ENCODE measurements around the gene SSBP1.

Gene SSBP1

DNA sequence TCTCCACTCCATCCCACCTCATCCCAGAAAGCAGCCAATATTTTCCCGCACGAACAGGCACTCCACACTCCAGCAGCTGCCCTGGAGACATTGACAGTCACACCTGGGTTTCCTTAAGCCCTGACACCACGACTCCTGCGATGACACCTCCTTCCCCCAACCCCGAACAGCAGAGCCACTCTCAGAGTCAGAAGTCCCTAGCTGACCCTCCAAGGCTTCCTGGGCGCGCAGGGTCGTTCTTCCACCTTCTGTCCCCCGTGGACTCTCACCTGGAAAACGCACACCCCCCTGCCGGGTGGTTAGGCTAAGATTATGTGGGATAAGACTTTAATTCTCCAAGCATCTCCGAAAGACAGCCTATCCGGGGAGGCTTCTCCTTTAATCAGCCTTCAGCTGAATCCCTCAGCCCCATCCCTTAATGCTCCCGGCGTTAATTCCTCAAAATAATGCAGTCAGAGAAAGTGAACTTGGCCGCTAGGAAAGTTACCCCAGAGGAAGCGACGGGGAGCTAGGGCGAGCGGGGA lies 37.2 kb upstream of the SSBP1 start:
- peak overlapping the region; percentile 75 for H3K4me3 ChIP-seq (ENCODE audit: low read depth, low read length)
- H3K9ac ChIP-seq (ENCODE audit: low read depth, low read length) = no peak overlapping the region
- H3K9me3 ChIP-seq (ENCODE audit: control insufficient read depth, insufficient read depth, low read length) = no peaks in the 10 kb centered on the region
- H3K36me3 ChIP-seq (ENCODE audit: control insufficient read depth, insufficient read depth, low read length) = no peaks in the 10 kb centered on the region
- peaks cover 2% of the 10 kb centered on the region for H3K4me1 ChIP-seq (ENCODE audit: control insufficient read depth, insufficient read depth, low read length)
- peaks cover 22% of the 10 kb centered on the region for H3K27me3 ChIP-seq (ENCODE audit: control insufficient read depth, insufficient read depth, low read length)

- no peaks in the 10 kb centered on the region for H3K9me3 ChIP-seq (ENCODE audit: control insufficient read depth, insufficient read depth, low read length)
- H3K9ac ChIP-seq (ENCODE audit: low read depth, low read length) = no peak overlapping the region
- peaks cover 22% of the 10 kb centered on the region for H3K27me3 ChIP-seq (ENCODE audit: control insufficient read depth, insufficient read depth, low read length)
- H3K4me3 ChIP-seq (ENCODE audit: low read depth, low read length) = peak overlapping the region; percentile 68
- H3K4me1 ChIP-seq (ENCODE audit: control insufficient read depth, insufficient read depth, low read length) = peaks cover 2% of the 10 kb centered on the region
- H3K36me3 ChIP-seq (ENCODE audit: control insufficient read depth, insufficient read depth, low read length) = no peaks in the 10 kb centered on the region
Measured at GRCh38 chr7:141701489-141702046, 36.6 kb upstream of the SSBP1 start.

DNA sequence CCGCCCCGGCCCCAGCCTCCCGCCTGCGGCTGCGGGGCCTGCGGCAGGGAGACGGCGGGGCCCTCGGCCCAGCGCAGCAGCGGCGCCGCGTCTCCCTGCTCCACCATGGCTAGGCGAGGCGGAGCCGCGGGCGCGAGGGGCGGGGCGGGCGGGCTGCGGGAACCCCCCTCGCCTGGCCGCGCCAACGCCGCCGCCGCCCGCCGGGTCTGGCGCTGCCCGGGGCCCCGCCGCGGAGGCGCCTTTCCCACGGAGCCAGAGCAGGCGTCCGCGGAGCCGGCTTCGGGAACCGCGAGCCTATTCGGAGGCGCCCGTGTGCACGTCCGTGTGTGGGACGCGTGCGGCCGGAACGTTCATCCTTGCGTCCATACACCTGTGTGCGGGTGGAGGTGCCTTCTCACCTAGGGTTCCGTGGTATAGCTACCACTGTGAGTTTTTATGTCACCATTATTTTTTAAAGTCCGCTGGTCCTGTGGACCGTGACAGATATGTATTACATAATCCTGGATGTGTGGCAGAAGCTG lies 36.1 kb upstream of the SSBP1 start, which contains the start of gene DENND11:
TSS of gene DENND11 (minus strand) at position 120 of the 521 bp plus-strand sequence. CDS start at position 107, 13 bp downstream.
- H3K9ac ChIP-seq (ENCODE audit: low read depth, low read length) = no peak within 1 kb of the TSS
- H3K4me3 ChIP-seq (ENCODE audit: low read depth, low read length) = peak within 1 kb of the TSS; percentile 75
- H3K4me1 ChIP-seq (ENCODE audit: control insufficient read depth, insufficient read depth, low read length) = peaks cover 2% of the 10 kb centered on the region

GRCh38 chr7:141702892-141703291 lies 35.3 kb upstream of the SSBP1 start:
- Histone ChIP-seq H3K36me3 (ENCODE audit: control insufficient read depth, insufficient read depth, low read length) (no peaks in the 10 kb centered on the region), H3K4me1 (ENCODE audit: control insufficient read depth, insufficient read depth, low read length) (peaks cover 2% of the 10 kb centered on the region), H3K4me3 (ENCODE audit: low read depth, low read length) (peak overlapping the region; percentile 75), H3K27me3 (ENCODE audit: control insufficient read depth, insufficient read depth, low read length) (peaks cover 22% of the 10 kb centered on the region), H3K9me3 (ENCODE audit: control insufficient read depth, insufficient read depth, low read length) (no peaks in the 10 kb centered on the region), H3K9ac (ENCODE audit: low read depth, low read length) (no peak overlapping the region)

More for the DNA sequence above, 36.1 kb upstream of the SSBP1 start, which contains the start of gene DENND11:
- Histone ChIP-seq H3K27me3 (ENCODE audit: control insufficient read depth, insufficient read depth, low read length) (peaks cover 22% of the 10 kb centered on the region), H3K36me3 (ENCODE audit: control insufficient read depth, insufficient read depth, low read length) (no peaks in the 10 kb centered on the region), H3K9me3 (ENCODE audit: control insufficient read depth, insufficient read depth, low read length) (no peaks in the 10 kb centered on the region)

- H3K9me3 ChIP-seq (ENCODE audit: control insufficient read depth, insufficient read depth, low read length) = no peaks in the 10 kb centered on the region
- H3K4me1 ChIP-seq (ENCODE audit: control insufficient read depth, insufficient read depth, low read length) = peaks cover 2% of the 10 kb centered on the region
- peaks cover 22% of the 10 kb centered on the region for H3K27me3 ChIP-seq (ENCODE audit: control insufficient read depth, insufficient read depth, low read length)
- no peaks in the 10 kb centered on the region for H3K36me3 ChIP-seq (ENCODE audit: control insufficient read depth, insufficient read depth, low read length)
- no peak overlapping the region for H3K9ac ChIP-seq (ENCODE audit: low read depth, low read length)
- H3K4me3 ChIP-seq (ENCODE audit: low read depth, low read length) = no peak overlapping the region
Measured at GRCh38 chr7:141704112-141704511, 34.0 kb upstream of the SSBP1 start.

- H3K4me1 ChIP-seq (ENCODE audit: control insufficient read depth, insufficient read depth, low read length) = peaks cover 2% of the 10 kb centered on the region
- no peaks in the 10 kb centered on the region for H3K9me3 ChIP-seq (ENCODE audit: control insufficient read depth, insufficient read depth, low read length)
- no peaks in the 10 kb centered on the region for H3K36me3 ChIP-seq (ENCODE audit: control insufficient read depth, insufficient read depth, low read length)
- no peak overlapping the region for H3K9ac ChIP-seq (ENCODE audit: low read depth, low read length)
- H3K4me3 ChIP-seq (ENCODE audit: low read depth, low read length) = no peak overlapping the region
- peaks cover 22% of the 10 kb centered on the region for H3K27me3 ChIP-seq (ENCODE audit: control insufficient read depth, insufficient read depth, low read length)
Measured at GRCh38 chr7:141704741-141705140, 33.4 kb upstream of the SSBP1 start.

- H3K9ac ChIP-seq (ENCODE audit: low read depth, low read length) = no peak overlapping the region
- H3K4me3 ChIP-seq (ENCODE audit: low read depth, low read length) = no peak overlapping the region
- H3K4me1 ChIP-seq (ENCODE audit: control insufficient read depth, insufficient read depth, low read length) = peaks cover 8% of the 10 kb centered on the region
- H3K27me3 ChIP-seq (ENCODE audit: control insufficient read depth, insufficient read depth, low read length) = peaks cover 17% of the 10 kb centered on the region
- no peaks in the 10 kb centered on the region for H3K9me3 ChIP-seq (ENCODE audit: control insufficient read depth, insufficient read depth, low read length)
- H3K36me3 ChIP-seq (ENCODE audit: control insufficient read depth, insufficient read depth, low read length) = no peaks in the 10 kb centered on the region
Measured at GRCh38 chr7:141706239-141707064, 31.7 kb upstream of the SSBP1 start.

- no peaks in the 10 kb centered on the region for H3K9me3 ChIP-seq (ENCODE audit: control insufficient read depth, insufficient read depth, low read length)
- no peak within 1 kb of the TSS for H3K4me3 ChIP-seq (ENCODE audit: low read depth, low read length)
- H3K9ac ChIP-seq (ENCODE audit: low read depth, low read length) = no peak within 1 kb of the TSS
- H3K36me3 ChIP-seq (ENCODE audit: control insufficient read depth, insufficient read depth, low read length) = no peaks in the 10 kb centered on the region
- peaks cover 6% of the 10 kb centered on the region for H3K27me3 ChIP-seq (ENCODE audit: control insufficient read depth, insufficient read depth, low read length)
- H3K4me1 ChIP-seq (ENCODE audit: control insufficient read depth, insufficient read depth, low read length) = peaks cover 8% of the 10 kb centered on the region
Measured at GRCh38 chr7:141708351-141708750, 29.8 kb upstream of the SSBP1 start, which contains the start of gene WEE2. WEE2 (plus strand) TSS chr7:141708353; CDS start chr7:141708759, 406 bp downstream.

DNA sequence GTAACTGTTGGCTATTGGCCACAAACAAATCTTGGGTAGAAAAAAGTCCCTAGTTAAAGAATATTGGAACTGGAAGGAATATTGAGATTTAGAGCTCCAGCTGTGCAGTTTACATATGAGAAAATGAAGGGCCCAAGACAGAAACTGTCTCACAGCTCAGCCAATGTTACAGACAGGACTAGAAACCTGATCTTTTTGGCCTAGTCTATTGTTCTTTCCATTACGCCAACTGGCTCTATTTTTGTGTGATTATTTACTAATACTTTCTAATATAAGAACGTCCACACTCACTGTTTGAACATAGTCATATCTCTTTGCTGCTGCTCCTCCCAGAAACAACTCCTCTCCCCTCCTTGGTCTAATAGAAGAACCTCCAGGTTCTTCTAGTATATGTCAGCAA lies 28.8 kb upstream of the SSBP1 start:
- Histone ChIP-seq H3K36me3 (ENCODE audit: control insufficient read depth, insufficient read depth, low read length) (no peaks in the 10 kb centered on the region), H3K27me3 (ENCODE audit: control insufficient read depth, insufficient read depth, low read length) (no peaks in the 10 kb centered on the region), H3K9me3 (ENCODE audit: control insufficient read depth, insufficient read depth, low read length) (no peaks in the 10 kb centered on the region), H3K4me3 (ENCODE audit: low read depth, low read length) (no peak overlapping the region), H3K9ac (ENCODE audit: low read depth, low read length) (no peak overlapping the region), H3K4me1 (ENCODE audit: control insufficient read depth, insufficient read depth, low read length) (peaks cover 8% of the 10 kb centered on the region)

GRCh38 chr7:141709749-141710148 lies 28.4 kb upstream of the SSBP1 start:
- Histone ChIP-seq H3K4me1 (ENCODE audit: control insufficient read depth, insufficient read depth, low read length) (peaks cover 8% of the 10 kb centered on the region), H3K4me3 (ENCODE audit: low read depth, low read length) (no peak overlapping the region), H3K9me3 (ENCODE audit: control insufficient read depth, insufficient read depth, low read length) (no peaks in the 10 kb centered on the region), H3K27me3 (ENCODE audit: control insufficient read depth, insufficient read depth, low read length) (no peaks in the 10 kb centered on the region), H3K36me3 (ENCODE audit: control insufficient read depth, insufficient read depth, low read length) (no peaks in the 10 kb centered on the region), H3K9ac (ENCODE audit: low read depth, low read length) (no peak overlapping the region)

DNA sequence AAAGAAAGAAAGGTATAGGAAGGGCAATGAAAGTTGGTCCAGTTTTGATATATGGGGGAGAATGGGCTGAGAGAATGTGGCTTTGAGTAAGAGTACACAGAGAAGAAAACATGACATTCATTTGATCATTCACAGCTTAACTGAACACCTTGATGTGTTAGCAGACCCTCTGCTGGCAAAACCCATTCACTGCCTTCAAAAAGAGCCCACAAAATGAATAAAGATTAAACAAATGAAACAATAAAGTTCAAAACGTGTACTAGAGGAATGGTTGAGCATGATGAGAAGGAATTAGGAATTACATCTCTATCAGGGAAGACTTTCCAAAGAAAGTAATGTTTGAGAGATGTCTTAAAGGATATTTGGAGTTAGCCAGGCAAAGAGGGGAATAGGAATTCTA lies 27.9 kb upstream of the SSBP1 start:
- Histone ChIP-seq H3K27me3 (ENCODE audit: control insufficient read depth, insufficient read depth, low read length) (no peaks in the 10 kb centered on the region), H3K4me1 (ENCODE audit: control insufficient read depth, insufficient read depth, low read length) (peaks cover 8% of the 10 kb centered on the region), H3K9me3 (ENCODE audit: control insufficient read depth, insufficient read depth, low read length) (no peaks in the 10 kb centered on the region), H3K9ac (ENCODE audit: low read depth, low read length) (no peak overlapping the region), H3K36me3 (ENCODE audit: control insufficient read depth, insufficient read depth, low read length) (no peaks in the 10 kb centered on the region), H3K4me3 (ENCODE audit: low read depth, low read length) (no peak overlapping the region)

Data from iPS-15b (cell line).